C4-2B (cell line): ENCODE measurements around the gene SGCA.

ENCODE experiments used
- H3K27ac ChIP-seq: fragments of 450-650 bp; 2 replicates; pipeline ENCODE4 v1.5.1; 2017
- ZFX ChIP-seq: fragments of 450-650 bp; IDR thresholded peaks from 2 replicates; pipeline ENCODE4 v1.6.1; 2017
- TF ChIP-seq, protein P1 (sequence below): fragments of 450-650 bp; conservative IDR thresholded peaks from 2 replicates; pipeline ENCODE4 v1.5.1; 2017; ENCODE audit warnings: mild to moderate bottlenecking

SGCA gene

GRCh38 chr17:50165867-50166517 lies at the start of gene SGCA:
Gene SGCA (plus strand): TSS chr17:50166005. CDS start chr17:50166041, 36 bp downstream.
- H3K27ac ChIP-seq, result no peak within 1 kb of the TSS

DNA sequence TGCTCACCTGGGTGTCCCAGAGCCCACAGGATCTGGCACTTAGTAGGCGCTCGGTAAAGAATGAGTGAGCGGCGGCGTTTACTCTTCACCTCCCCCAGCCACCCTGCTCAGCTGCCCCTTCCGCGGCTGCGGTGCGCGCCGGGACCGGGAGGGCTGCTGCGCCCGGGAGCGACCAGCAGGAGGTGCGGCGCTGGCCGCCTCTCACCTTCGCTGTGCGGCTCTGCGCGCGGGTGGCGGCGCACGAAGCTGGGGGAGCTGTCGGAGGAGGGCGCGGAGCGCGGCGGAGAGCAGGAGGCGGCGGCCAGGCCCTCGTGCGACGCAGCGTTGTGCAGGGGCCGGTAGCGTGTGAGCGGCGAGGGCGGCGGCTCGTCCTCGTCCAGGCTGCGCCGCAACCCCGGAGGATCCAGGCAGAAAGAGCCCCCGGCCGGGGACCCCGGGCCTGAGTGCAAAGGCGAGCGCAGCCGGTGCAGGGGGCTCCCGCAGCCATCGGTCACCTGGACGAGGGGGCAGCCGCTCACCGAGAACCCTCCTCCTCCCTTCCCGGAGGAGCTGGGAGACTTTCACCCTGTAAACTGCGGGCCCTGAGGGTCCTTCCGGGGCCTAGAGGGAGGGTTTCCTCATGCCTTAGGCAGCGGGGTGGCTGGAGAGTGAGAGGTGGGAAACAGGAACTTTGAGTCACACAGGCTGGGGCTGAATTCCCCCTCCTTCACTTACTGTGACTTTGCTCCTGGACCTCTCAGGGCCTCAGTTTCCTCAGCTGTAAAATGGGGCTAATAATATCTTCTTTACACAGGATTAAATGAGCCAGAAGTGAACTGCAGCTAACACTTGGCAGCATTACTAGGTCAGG lies 48.4 kb upstream of the SGCA start:
- TF ChIP-seq ZFX, result no peak
- TF ChIP-seq, protein P1, sequence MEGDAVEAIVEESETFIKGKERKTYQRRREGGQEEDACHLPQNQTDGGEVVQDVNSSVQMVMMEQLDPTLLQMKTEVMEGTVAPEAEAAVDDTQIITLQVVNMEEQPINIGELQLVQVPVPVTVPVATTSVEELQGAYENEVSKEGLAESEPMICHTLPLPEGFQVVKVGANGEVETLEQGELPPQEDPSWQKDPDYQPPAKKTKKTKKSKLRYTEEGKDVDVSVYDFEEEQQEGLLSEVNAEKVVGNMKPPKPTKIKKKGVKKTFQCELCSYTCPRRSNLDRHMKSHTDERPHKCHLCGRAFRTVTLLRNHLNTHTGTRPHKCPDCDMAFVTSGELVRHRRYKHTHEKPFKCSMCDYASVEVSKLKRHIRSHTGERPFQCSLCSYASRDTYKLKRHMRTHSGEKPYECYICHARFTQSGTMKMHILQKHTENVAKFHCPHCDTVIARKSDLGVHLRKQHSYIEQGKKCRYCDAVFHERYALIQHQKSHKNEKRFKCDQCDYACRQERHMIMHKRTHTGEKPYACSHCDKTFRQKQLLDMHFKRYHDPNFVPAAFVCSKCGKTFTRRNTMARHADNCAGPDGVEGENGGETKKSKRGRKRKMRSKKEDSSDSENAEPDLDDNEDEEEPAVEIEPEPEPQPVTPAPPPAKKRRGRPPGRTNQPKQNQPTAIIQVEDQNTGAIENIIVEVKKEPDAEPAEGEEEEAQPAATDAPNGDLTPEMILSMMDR, result no peak
- peak overlapping the region; percentile 9; the same call in 1 of the 2 replicates for H3K27ac ChIP-seq

More at GRCh38 chr17:50165867-50166517, at the start of gene SGCA:
- TF ChIP-seq, protein P1, result no peak
- no peak for TF ChIP-seq ZFX

DNA sequence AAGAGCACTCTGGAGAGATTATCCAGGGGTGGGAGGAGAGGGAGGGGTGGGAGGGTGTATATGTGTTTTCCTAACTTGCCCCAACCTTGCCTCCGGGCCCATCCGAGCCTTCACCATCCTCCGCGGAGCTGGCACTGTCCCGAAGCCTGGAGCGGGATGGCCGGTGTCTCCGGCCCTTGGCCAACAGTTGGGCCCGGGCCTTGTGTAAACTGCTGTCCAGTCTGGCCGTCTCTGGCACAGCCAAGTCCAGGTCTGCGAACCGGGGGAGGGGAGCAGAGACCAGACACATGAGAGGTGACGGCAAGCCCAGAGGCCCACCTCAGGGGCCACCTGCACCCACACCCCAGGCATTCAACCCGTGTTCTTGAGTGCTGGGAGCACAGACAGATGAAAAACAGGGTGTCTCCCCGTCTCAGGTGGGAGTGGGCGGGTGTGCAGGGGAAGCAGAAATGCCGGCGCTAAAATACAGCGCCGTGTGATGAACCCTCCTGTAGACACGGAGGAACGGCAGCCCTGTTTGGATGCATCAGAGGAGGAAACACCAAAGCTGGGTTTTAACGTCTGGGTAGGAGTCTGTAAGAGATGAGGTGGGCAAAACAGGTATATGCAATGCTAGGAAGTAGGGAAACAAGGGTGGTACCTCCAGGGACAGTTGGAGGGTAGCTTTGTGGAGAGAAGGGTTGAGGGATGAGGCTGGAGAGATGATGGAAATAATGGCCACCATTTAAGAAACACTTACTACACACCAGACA lies 47.6 kb upstream of the SGCA start:
- no peak for TF ChIP-seq ZFX
- TF ChIP-seq, protein P1, result no peak
- H3K27ac ChIP-seq, result no peak overlapping the region; the same call in 1 of the 2 replicates

- TF ChIP-seq ZFX, result no peak
- TF ChIP-seq, protein P1, result no peak
These were observed 47.0 kb upstream of the SGCA start for GRCh38 chr17:50118828-50119218.

GRCh38 chr17:50120475-50121253 lies 45.1 kb upstream of the SGCA start:
- TF ChIP-seq, protein P1, result no peak
- no peak for TF ChIP-seq ZFX

More at GRCh38 chr17:50118828-50119218, 47.0 kb upstream of the SGCA start:
- H3K27ac ChIP-seq, result no peak overlapping the region

DNA sequence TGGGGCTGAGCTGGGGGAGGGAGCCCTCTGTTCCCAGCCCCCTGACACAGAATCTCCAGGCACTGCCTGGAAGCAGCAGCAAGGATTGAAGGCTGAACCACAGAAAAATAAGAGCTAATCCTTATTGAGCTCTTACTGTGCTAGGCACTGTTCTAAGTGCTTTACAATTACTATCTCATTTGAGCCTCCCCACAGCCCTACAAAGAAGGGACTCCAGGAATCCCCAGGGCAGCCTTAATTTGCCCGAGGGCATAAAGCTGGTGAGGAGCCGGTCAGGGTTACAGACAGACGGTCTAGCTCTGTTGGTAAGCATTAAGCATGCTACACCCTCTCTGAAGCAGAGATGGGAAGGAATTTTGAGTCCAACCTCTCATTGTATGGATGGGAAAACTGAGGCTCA lies 42.9 kb upstream of the SGCA start:
- TF ChIP-seq, protein P1, result no peak
- H3K27ac ChIP-seq, result peak overlapping the region; percentile 64

More at GRCh38 chr17:50120475-50121253, 45.1 kb upstream of the SGCA start:
- H3K27ac ChIP-seq, result peak overlapping the region; percentile 64
